Osteoblast (primary cell): ENCODE measurements around the gene PLAU. TPM values are rescaled to one million over a fixed set of nuclear protein-coding genes. Genes with fewer than 3 reads are reported as not detected.
"Not testable (repeated sequence)": the region's sequence is repeated elsewhere in the genome, so short reads cannot be mapped to it uniquely, and the experiment has no call there.

Experiments
- DNase-seq: peaks from one replicate; pipeline ENCODE4 v3.0.0; 2011; ENCODE audit warnings: low spot score, mixed read lengths; ENCODE audit not compliant: insufficient read length; ENCODE audit errors: missing footprints
- H2AFZ ChIP-seq: 2 replicates; pipeline ENCODE4 v1.6.0; 2011; ENCODE audit warnings: mild to moderate bottlenecking, low read length
- H3K27ac ChIP-seq: 2 replicates; pipeline ENCODE4 v1.5.1; 2011; ENCODE audit warnings: mild to moderate bottlenecking, low read depth, low read length, moderate library complexity
- H3K27me3 ChIP-seq: 2 replicates; pipeline ENCODE4 v1.6.0; 2012; ENCODE audit warnings: mild to moderate bottlenecking, control low read depth, inconsistent platforms, low read length, moderate library complexity; ENCODE audit not compliant: insufficient read depth
- H3K36me3 ChIP-seq: 2 replicates; pipeline ENCODE4 v1.5.1; 2011; ENCODE audit warnings: mild to moderate bottlenecking, low read length, control low read depth, moderate library complexity; ENCODE audit not compliant: insufficient read depth
- H3K4me1 ChIP-seq: 2 replicates; pipeline ENCODE4 v1.5.1; 2011; ENCODE audit warnings: mild to moderate bottlenecking, low read length, control low read depth, moderate library complexity; ENCODE audit not compliant: insufficient read depth
- H3K4me2 ChIP-seq: 2 replicates; pipeline ENCODE4 v1.6.0; 2011; ENCODE audit warnings: mild to moderate bottlenecking, low read length; ENCODE audit not compliant: insufficient read depth
- H3K4me3 ChIP-seq: fragments of 200-600 bp; sonication (generic); 3 replicates; pipeline ENCODE4 v1.5.1; 2012; ENCODE audit warnings: mild to moderate bottlenecking, low read length, inconsistent platforms; ENCODE audit not compliant: insufficient read depth
- H3K79me2 ChIP-seq: 2 replicates; pipeline ENCODE4 v1.6.0; 2012; ENCODE audit warnings: mild to moderate bottlenecking, low read length, control low read depth, inconsistent platforms; ENCODE audit not compliant: insufficient read depth
- H3K9me3 ChIP-seq: 2 replicates; pipeline ENCODE4 v1.5.1; 2011; ENCODE audit warnings: low read depth, low read length, control low read depth
- H4K20me1 ChIP-seq: 2 replicates; pipeline ENCODE4 v1.6.0; 2012; ENCODE audit warnings: mild to moderate bottlenecking, low read length, control low read depth; ENCODE audit not compliant: insufficient read depth
- CTCF ChIP-seq: IDR thresholded peaks from 2 replicates; pipeline ENCODE4 v1.5.1; 2011; ENCODE audit warnings: mild to moderate bottlenecking, low read depth, low read length, moderate library complexity; ENCODE audit errors: extremely low read depth
- total RNA-seq: library from RNA; depleted of rRNA; stranded (reverse); fragments of >200 nt; gene quantifications from 2 replicates; pipeline ENCODE4 v1.2.3, GENCODE V29; 2012

Gene PLAU
- total RNA-seq, 1 donor, result 27.9 TPM

GRCh38 chr10:73917566-73918305, 6.8 kb downstream of the PLAU start:
- Histone ChIP-seq H3K9me3 (peaks cover 10% of the 10 kb centered on the region), H3K27me3 (no peaks in the 10 kb centered on the region), H3K79me2 (peaks cover 6% of the 10 kb centered on the region), H3K27ac (no peak overlapping the region), H4K20me1 (peaks cover 6% of the 10 kb centered on the region), H2AFZ (no peak overlapping the region), H3K36me3 (peaks cover 48% of the 10 kb centered on the region), H3K4me2 (no peak overlapping the region), H3K4me3 (no peak overlapping the region), H3K4me1 (peaks cover 8% of the 10 kb centered on the region)
- no peak for DNase-seq
- TF ChIP-seq CTCF, result no peak

GRCh38 chr10:73919481-73919880, 8.5 kb downstream of the PLAU start:
- H3K4me2 ChIP-seq, H2AFZ ChIP-seq, H3K4me3 ChIP-seq, H3K4me1 ChIP-seq, H4K20me1 ChIP-seq, DNase-seq, H3K27me3 ChIP-seq, H3K27ac ChIP-seq, H3K79me2 ChIP-seq: not testable (repeated sequence)
- Histone ChIP-seq H3K9me3 (peaks cover 10% of the 10 kb centered on the region), H3K36me3 (peaks cover 31% of the 10 kb centered on the region)

- Histone ChIP-seq H4K20me1 (peaks cover 3% of the 10 kb centered on the region), H3K27ac (no peak overlapping the region), H2AFZ (peak overlapping the region; percentile 81), H3K4me3 (no peak overlapping the region), H3K79me2 (no peaks in the 10 kb centered on the region), H3K9me3 (peaks cover 10% of the 10 kb centered on the region), H3K36me3 (peaks cover 25% of the 10 kb centered on the region), H3K4me1 (no peaks in the 10 kb centered on the region), H3K27me3 (no peaks in the 10 kb centered on the region), H3K4me2 (no peak overlapping the region)
- TF ChIP-seq CTCF, result no peak
- DNase-seq, result no peak
Measured at GRCh38 chr10:73920089-73920488, 9.2 kb downstream of the PLAU start.

GRCh38 chr10:73922007-73922863, 11.3 kb downstream of the PLAU start:
- Histone ChIP-seq H3K4me2 (no peak overlapping the region), H3K4me3 (no peak overlapping the region), H3K4me1 (no peaks in the 10 kb centered on the region), H3K36me3 (peaks cover 5% of the 10 kb centered on the region), H3K27ac (no peak overlapping the region), H3K27me3 (no peaks in the 10 kb centered on the region), H3K9me3 (peaks cover 8% of the 10 kb centered on the region), H2AFZ (no peak overlapping the region), H3K79me2 (no peaks in the 10 kb centered on the region), H4K20me1 (no peaks in the 10 kb centered on the region)
- no peak for DNase-seq
- TF ChIP-seq CTCF, result no peak
